ENCODE data around the gene REEP3.

The REEP3 gene

DNA sequence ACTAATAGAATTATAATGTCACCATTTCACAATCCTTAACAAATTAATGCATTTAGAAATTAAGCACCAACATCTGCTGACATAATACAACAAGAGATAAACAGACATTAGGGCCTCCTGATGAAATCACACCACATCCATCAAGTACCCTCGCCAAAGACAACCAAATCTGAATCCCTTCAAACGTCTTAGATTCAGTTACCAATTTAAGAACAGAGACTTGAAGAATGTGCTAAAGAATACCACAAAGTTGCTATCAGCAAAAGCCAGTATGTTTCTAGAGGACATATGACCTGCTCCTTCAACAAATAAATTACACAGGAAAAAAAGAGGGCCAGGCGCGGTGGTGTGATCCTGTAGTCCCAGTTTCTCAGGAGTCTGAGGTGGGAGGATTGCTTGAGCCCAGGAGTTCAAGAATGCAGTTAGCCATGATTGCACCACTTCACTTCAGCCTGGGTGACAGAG, 144.5 kb downstream of the REEP3 start:
- no peak for DNase-seq

GRCh38 chr10:63666836-63667383, 145.7 kb downstream of the REEP3 start:
- no peak for DNase-seq

- DNase-seq, result no peak
Measured at GRCh38 chr10:63667596-63668480, 146.6 kb downstream of the REEP3 start.

GRCh38 chr10:63670291-63670898, 149.2 kb downstream of the REEP3 start:
- peak in 1 of 51 donors; percentile 7 for DNase-seq

DNA sequence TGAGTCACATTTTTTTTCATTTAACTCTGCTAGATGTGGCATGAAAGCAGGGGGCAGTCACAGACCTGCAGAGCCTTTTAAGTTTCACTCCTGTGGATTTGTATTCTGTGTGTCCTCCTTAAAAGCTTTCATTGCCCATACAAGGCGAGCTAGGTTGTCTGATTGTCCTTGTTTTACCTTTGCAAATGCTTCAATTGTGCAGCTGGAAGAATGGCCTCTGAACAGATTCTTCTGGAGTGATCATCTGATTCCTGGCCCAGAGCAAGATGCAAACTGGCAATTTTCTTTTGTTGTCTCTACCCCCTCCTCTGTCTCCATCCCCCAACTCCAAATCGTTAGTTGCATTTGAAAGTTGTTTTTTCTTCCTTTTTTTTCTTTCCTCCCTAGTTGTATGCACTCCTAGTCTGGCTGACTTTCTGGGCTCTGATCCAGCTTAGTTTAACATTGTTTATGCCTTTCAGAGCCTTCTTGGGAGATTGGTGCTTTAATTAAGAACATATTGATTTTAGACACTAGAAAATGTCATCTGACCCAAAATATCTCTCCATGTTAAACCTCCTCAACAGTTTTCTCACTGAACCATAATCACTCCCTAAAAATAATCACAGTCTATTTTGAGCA, 150.2 kb downstream of the REEP3 start:
- DNase-seq, result peak in 2 of 51 donors; percentile 6 to 9

GRCh38 chr10:63672491-63672890, 151.3 kb downstream of the REEP3 start:
- no peak for DNase-seq

DNA sequence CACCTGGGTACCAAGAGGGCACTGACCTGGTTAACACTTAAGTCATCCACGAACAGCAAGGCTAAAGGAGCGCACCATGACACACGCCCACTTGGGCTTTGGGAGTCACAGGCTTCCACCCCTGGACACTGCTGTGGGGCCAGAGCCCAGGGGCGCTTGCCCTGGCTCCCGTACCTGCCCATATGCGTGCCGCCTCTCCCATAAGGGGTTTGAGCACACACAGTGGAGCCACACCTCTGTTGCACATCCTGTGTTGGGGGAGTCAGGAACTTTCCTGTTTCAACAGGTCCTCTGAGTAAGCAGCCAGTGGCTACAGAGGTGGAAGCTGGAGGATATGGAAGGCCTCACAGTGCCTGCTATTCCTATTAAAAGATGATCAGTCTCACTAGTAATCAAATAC, 152.0 kb downstream of the REEP3 start:
- DNase-seq, result no peak

DNA sequence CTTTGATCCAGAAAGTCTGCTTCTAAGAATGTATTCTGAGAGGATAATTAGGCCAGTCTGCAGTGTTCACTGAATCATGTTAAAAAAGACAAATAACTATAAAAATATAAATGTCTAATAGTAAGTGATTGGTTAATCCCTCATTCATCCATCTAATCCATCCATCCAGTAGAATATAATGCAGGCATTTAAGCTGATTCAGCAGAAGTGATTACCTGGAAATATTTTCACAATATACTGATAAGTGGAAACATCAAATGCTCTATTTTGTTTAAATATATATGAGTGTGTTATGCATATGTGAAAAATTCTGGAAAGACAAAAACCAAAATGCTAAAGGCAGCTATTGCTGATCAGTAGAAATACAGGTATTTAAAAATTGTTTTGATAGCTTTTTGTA, 152.6 kb downstream of the REEP3 start:
- no peak for DNase-seq
